GM23338 (cell line): ENCODE results near the gene ERP27. TPM values are rescaled to one million over a fixed set of nuclear protein-coding genes. Genes with fewer than 3 reads are reported as not detected.

Source experiments
- ATAC-seq: fragments of 200-7000 bp; cut with Tn5 transposase; 3 replicates; pipeline ENCODE4 v1.9.1; 2020
- DNase-seq: peaks from one replicate; pipeline ENCODE4 v3.0.0-alpha.2; 2015; ENCODE audit warnings: low spot score
- H2AFZ ChIP-seq: fragments of 200-600 bp; sonication (generic); 2 replicates; pipeline ENCODE4 v1.8.0; 2016; ENCODE audit warnings: antibody characterized with exemption, mild to moderate bottlenecking, moderate library complexity
- H3F3A ChIP-seq: fragments of 200-600 bp; sonication (generic); replicated peaks from 2 replicates; pipeline ENCODE4 v1.8.0; 2017; ENCODE audit warnings: antibody characterized with exemption, mixed run types, low read depth
- H3K27ac ChIP-seq: fragments of 200-600 bp; sonication (generic); 2 replicates; pipeline ENCODE4 v1.6.1; 2016; ENCODE audit warnings: low read depth
- H3K27me3 ChIP-seq: fragments of 200-600 bp; sonication (generic); 2 replicates; pipeline ENCODE4 v1.8.0; 2016; ENCODE audit warnings: mild to moderate bottlenecking, mixed run types, moderate library complexity; ENCODE audit not compliant: insufficient read depth
- H3K36me3 ChIP-seq: fragments of 200-600 bp; sonication (generic); 2 replicates; pipeline ENCODE4 v1.8.0; 2016; ENCODE audit warnings: mild to moderate bottlenecking; ENCODE audit not compliant: insufficient read depth
- H3K4me1 ChIP-seq: fragments of 200-600 bp; sonication (generic); 2 replicates; pipeline ENCODE4 v1.8.0; 2016; ENCODE audit warnings: mild to moderate bottlenecking, moderate library complexity; ENCODE audit not compliant: insufficient read depth
- H3K4me2 ChIP-seq: fragments of 200-600 bp; sonication (generic); 2 replicates; pipeline ENCODE4 v1.7.1; 2017; ENCODE audit warnings: mixed run types
- H3K4me3 ChIP-seq: fragments of 200-600 bp; sonication (generic); 2 replicates; pipeline ENCODE4 v1.6.1; 2016; ENCODE audit warnings: mixed run types
- H3K79me2 ChIP-seq: fragments of 200-600 bp; sonication (generic); replicated peaks from 2 replicates; pipeline ENCODE4 v1.8.0; 2017; ENCODE audit warnings: mild to moderate bottlenecking; ENCODE audit not compliant: insufficient read depth
- H3K9me2 ChIP-seq: fragments of 200-600 bp; sonication (generic); 2 replicates; pipeline ENCODE4 v1.8.0; 2017; ENCODE audit not compliant: insufficient read depth
- H4K20me1 ChIP-seq: fragments of 200-600 bp; sonication (generic); replicated peaks from 2 replicates; pipeline ENCODE4 v1.8.0; 2017; ENCODE audit warnings: mild to moderate bottlenecking; ENCODE audit not compliant: insufficient read depth
- H3K27ac Mint-ChIP-seq: 2 replicates; pipeline ENCODE4 v1.8.0; 2020; ENCODE audit warnings: inconsistent platforms, mild to moderate bottlenecking, moderate library complexity, mixed read lengths
- H3K27me3 Mint-ChIP-seq: 3 replicates; pipeline ENCODE4 v1.8.0; 2022; ENCODE audit warnings: low read depth, mild to moderate bottlenecking, moderate library complexity, mixed read lengths, inconsistent platforms; ENCODE audit not compliant: insufficient read depth, poor library complexity
- H3K36me3 Mint-ChIP-seq: 3 replicates; pipeline ENCODE4 v1.8.0; 2021; ENCODE audit warnings: low read depth, mild to moderate bottlenecking, inconsistent platforms, moderate library complexity, mixed read lengths
- H3K4me1 Mint-ChIP-seq: 3 replicates; pipeline ENCODE4 v1.8.0; 2020; ENCODE audit warnings: mild to moderate bottlenecking, inconsistent platforms, mixed read lengths
- H3K4me3 Mint-ChIP-seq: 3 replicates; pipeline ENCODE4 v1.8.0; 2021; ENCODE audit warnings: moderate library complexity, mild to moderate bottlenecking, inconsistent platforms, mixed read lengths
- H3K9me3 Mint-ChIP-seq: 3 replicates; pipeline ENCODE4 v1.8.0; 2020; ENCODE audit warnings: moderate library complexity, mild to moderate bottlenecking, inconsistent platforms, mixed read lengths
- CREB1 ChIP-seq: fragments of 250-450 bp; sonication (Bioruptor Pico); IDR thresholded peaks from 2 replicates; pipeline ENCODE4 v1.5.0; 2020; ENCODE audit warnings: low read depth, mild to moderate bottlenecking, moderate library complexity
- CTCF ChIP-seq, 2 experiments: fragments of 200-600 bp in 1 of 2; sonication (generic) in 1 of 2; conservative IDR thresholded peaks; 2 replicates each; pipeline versions ENCODE4 v1.5.1 to v1.6.1; 2016 to 2017; ENCODE audit warnings: antibody characterized with exemption in 2 of 2, low read depth in 2 of 2, mild to moderate bottlenecking in 2 of 2, moderate library complexity in 1 of 2
- ETS1 ChIP-seq: IDR thresholded peaks from 2 replicates; pipeline ENCODE4 v1.6.1; 2016; ENCODE audit warnings: antibody characterized with exemption
- EZH2 ChIP-seq: fragments of 200-600 bp; sonication (generic); IDR thresholded peaks from one replicate; pipeline ENCODE4 v1.8.0; 2017; ENCODE audit warnings: antibody characterized with exemption, mild to moderate bottlenecking, low read depth; ENCODE audit not compliant: unreplicated experiment
- EZH2phosphoT487 ChIP-seq: fragments of 200-600 bp; sonication (generic); IDR thresholded peaks from one replicate; pipeline ENCODE4 v1.8.1; 2018; ENCODE audit warnings: antibody characterized with exemption; ENCODE audit not compliant: unreplicated experiment
- JUNB ChIP-seq: IDR thresholded peaks from one replicate; pipeline ENCODE4 v1.6.1; 2016; ENCODE audit warnings: antibody characterized with exemption; ENCODE audit not compliant: unreplicated experiment
- NANOG ChIP-seq: IDR thresholded peaks from 2 replicates; pipeline ENCODE4 v1.6.1; 2016; ENCODE audit warnings: antibody characterized with exemption, borderline replicate concordance
- POLR2AphosphoS5 ChIP-seq: IDR thresholded peaks from 2 replicates; pipeline ENCODE4 v1.6.1; 2016; ENCODE audit warnings: antibody characterized with exemption, low read depth
- STAT1 ChIP-seq: IDR thresholded peaks from one replicate; pipeline ENCODE4 v1.6.1; 2016; ENCODE audit warnings: antibody characterized with exemption; ENCODE audit not compliant: unreplicated experiment
- ZNF114 ChIP-seq: fragments of 250-450 bp; sonication (Bioruptor Pico); IDR thresholded peaks from 2 replicates; pipeline ENCODE4 v1.5.0; 2020; ENCODE audit warnings: mild to moderate bottlenecking, moderate library complexity
- ZNF331 ChIP-seq: fragments of 250-450 bp; sonication (Bioruptor Pico); IDR thresholded peaks from 2 replicates; pipeline ENCODE4 v1.5.0; 2020; ENCODE audit warnings: low read depth, mild to moderate bottlenecking, moderate library complexity
- ZNF462 ChIP-seq: fragments of 250-450 bp; sonication (Bioruptor Pico); IDR thresholded peaks from 2 replicates; pipeline ENCODE4 v1.5.0; 2020; ENCODE audit warnings: mild to moderate bottlenecking, moderate library complexity
- polyA plus RNA-seq: library from polyadenylated mRNA; unstranded; fragments of >200 nt; fragmentation: Nextera tagmentation; extraction: Ambion mirVana; gene quantifications from 2 replicates; pipeline ENCODE4 v1.2.1, GENCODE V29; 2016
- total RNA-seq: library from RNA; depleted of rRNA; stranded (reverse); fragments of >200 nt; shearing (Covaris generic); gene quantifications from 2 replicates; pipeline ENCODE4 v1.2.3, GENCODE V29; 2014
- TF ChIP-seq, protein P1 (sequence below): IDR thresholded peaks from one replicate; pipeline ENCODE4 v1.6.1; 2018; ENCODE audit warnings: antibody characterized with exemption; ENCODE audit not compliant: unreplicated experiment

Gene ERP27
- total and polyA plus RNA-seq, 2 experiments from 2014 or later, result not detected

GRCh38 chr12:14962153-14962539 lies 23.8 kb upstream of the ERP27 start:
- H3F3A ChIP-seq, result no peaks in the 10 kb centered on the region
- Mint-ChIP-seq H3K36me3 (no peaks in the 10 kb centered on the region), H3K9me3 (no peaks in the 10 kb centered on the region), H3K4me3 (no peak overlapping the region), H3K27ac (no peak overlapping the region), H3K4me1 (peaks cover 16% of the 10 kb centered on the region), H3K27me3 (no peaks in the 10 kb centered on the region)
- H3K27me3 ChIP-seq, result no peaks in the 10 kb centered on the region
- H3K4me2 ChIP-seq, result no peak overlapping the region
- H3K9me2 ChIP-seq, result no peaks in the 10 kb centered on the region; the same call in 1 of the 2 replicates
- H3K4me3 ChIP-seq, result no peak overlapping the region
- DNase-seq (no peak), ATAC-seq (no peak)
- H3K36me3 ChIP-seq, result no peaks in the 10 kb centered on the region
- no peak overlapping the region for H3K27ac ChIP-seq
- H3K4me1 ChIP-seq, result no peaks in the 10 kb centered on the region
- no peaks in the 10 kb centered on the region for H4K20me1 ChIP-seq
- no peaks in the 10 kb centered on the region for H3K79me2 ChIP-seq
- no peak overlapping the region for H2AFZ ChIP-seq
- TF ChIP-seq CTCF (conservative IDR thresholded peaks at IDR 0.05; ENCODE audit: low read depth in 2 of 2) (no peak), ZNF331 (CRISPR knock-in tag) (no peak), ZNF462 (CRISPR knock-in tag) (no peak), STAT1 (no peak), ZNF114 (CRISPR knock-in tag) (no peak), ETS1 (no peak), EZH2phosphoT487 (no peak), CREB1 (CRISPR knock-in tag) (no peak), JUNB (no peak), NANOG (no peak), POLR2AphosphoS5 (no peak), EZH2 (no peak)
- TF ChIP-seq, protein P1, sequence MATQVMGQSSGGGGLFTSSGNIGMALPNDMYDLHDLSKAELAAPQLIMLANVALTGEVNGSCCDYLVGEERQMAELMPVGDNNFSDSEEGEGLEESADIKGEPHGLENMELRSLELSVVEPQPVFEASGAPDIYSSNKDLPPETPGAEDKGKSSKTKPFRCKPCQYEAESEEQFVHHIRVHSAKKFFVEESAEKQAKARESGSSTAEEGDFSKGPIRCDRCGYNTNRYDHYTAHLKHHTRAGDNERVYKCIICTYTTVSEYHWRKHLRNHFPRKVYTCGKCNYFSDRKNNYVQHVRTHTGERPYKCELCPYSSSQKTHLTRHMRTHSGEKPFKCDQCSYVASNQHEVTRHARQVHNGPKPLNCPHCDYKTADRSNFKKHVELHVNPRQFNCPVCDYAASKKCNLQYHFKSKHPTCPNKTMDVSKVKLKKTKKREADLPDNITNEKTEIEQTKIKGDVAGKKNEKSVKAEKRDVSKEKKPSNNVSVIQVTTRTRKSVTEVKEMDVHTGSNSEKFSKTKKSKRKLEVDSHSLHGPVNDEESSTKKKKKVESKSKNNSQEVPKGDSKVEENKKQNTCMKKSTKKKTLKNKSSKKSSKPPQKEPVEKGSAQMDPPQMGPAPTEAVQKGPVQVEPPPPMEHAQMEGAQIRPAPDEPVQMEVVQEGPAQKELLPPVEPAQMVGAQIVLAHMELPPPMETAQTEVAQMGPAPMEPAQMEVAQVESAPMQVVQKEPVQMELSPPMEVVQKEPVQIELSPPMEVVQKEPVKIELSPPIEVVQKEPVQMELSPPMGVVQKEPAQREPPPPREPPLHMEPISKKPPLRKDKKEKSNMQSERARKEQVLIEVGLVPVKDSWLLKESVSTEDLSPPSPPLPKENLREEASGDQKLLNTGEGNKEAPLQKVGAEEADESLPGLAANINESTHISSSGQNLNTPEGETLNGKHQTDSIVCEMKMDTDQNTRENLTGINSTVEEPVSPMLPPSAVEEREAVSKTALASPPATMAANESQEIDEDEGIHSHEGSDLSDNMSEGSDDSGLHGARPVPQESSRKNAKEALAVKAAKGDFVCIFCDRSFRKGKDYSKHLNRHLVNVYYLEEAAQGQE, result no peak
